Endothelial cell of umbilical vein (primary cell): Measurements from ENCODE around the gene GTF3C5. TPM values are rescaled to one million over a fixed set of nuclear protein-coding genes. Genes with fewer than 3 reads are reported as not detected.

Source experiments
- BruUV-seq: library from RNA; stranded (reverse); fragments of 400-500 nt; replicated peaks from 2 replicates; lab custom pipeline; 2021; lab: Mats Ljungman, UMichigan
- CTCF ChIA-PET: fragments of 300-600, 350-600 bp; sonication (Branson Sonifier 250); formaldehyde crosslinking; loops from one replicate; lab custom pipeline; 2021; ENCODE audit warnings: antibody characterized with exemption, inconsistent platforms; lab: Charles Lee
- POLR2A ChIA-PET: fragments of 300-600, 350-600 bp; sonication (Branson Sonifier 250); formaldehyde crosslinking; loops from one replicate; lab custom pipeline; 2021; ENCODE audit warnings: antibody characterized with exemption, inconsistent platforms; lab: Charles Lee
- DNase-seq: peaks from one replicate; pipeline ENCODE4 v3.0.0-alpha.2; 2011; ENCODE audit warnings: low read depth, low spot score
- FAIRE-seq: peaks from 2 replicates; lab custom pipeline; 2011; peaks lifted over from hg19 to GRCh38; lab: Jason Lieb, UNC
- H2AFZ ChIP-seq: 2 replicates; pipeline ENCODE4 v1.6.0; 2012; ENCODE audit warnings: low read depth, low read length, control low read depth, inconsistent platforms
- H3K27ac ChIP-seq: 2 replicates; pipeline ENCODE4 v1.5.1; 2011; ENCODE audit warnings: low read depth, mild to moderate bottlenecking, control low read depth, low read length, moderate library complexity; ENCODE audit not compliant: insufficient read depth
- H3K27me3 ChIP-seq, 2 experiments: 2 replicates each; pipeline versions ENCODE4 v1.6.0 to v1.6.1; 2011; ENCODE audit warnings: low read length in 2 of 2, mixed read lengths in 1 of 2; ENCODE audit not compliant: control insufficient read depth in 2 of 2, insufficient read depth in 2 of 2
- H3K36me3 ChIP-seq, 2 experiments: 2 replicates in 1 of 2; 3 replicates in 1 of 2; pipeline ENCODE4 v1.5.1; 2011; ENCODE audit warnings: low read length in 2 of 2, mild to moderate bottlenecking in 1 of 2, moderate library complexity in 1 of 2; ENCODE audit not compliant: control insufficient read depth in 2 of 2, insufficient read depth in 2 of 2; ENCODE audit errors: extremely low read depth in 1 of 2
- H3K4me1 ChIP-seq: 3 replicates; pipeline ENCODE4 v1.5.1; 2011; ENCODE audit warnings: mild to moderate bottlenecking, low read length; ENCODE audit not compliant: control insufficient read depth, insufficient read depth; ENCODE audit errors: extremely low read depth
- H3K4me2 ChIP-seq: 2 replicates; pipeline ENCODE4 v1.6.1; 2011; ENCODE audit warnings: low read length, control low read depth, mixed read lengths; ENCODE audit not compliant: insufficient read depth
- H3K4me3 ChIP-seq, 3 experiments: fragments of 200-600 bp in 1 of 3; sonication (generic), shearing (Covaris generic) in 1 of 3; replicated peaks in 1 of 3; 2 replicates each; pipeline ENCODE4 v1.5.1; 2011 to 2016; ENCODE audit warnings: control low read depth in 3 of 3, low read length in 3 of 3, mild to moderate bottlenecking in 2 of 3, inconsistent platforms in 1 of 3, low read depth in 1 of 3, moderate library complexity in 1 of 3; ENCODE audit not compliant: insufficient read depth in 1 of 3
- H3K79me2 ChIP-seq: 2 replicates; pipeline ENCODE4 v1.6.0; 2012; ENCODE audit warnings: low read length, inconsistent platforms; ENCODE audit not compliant: control insufficient read depth, insufficient read depth
- H3K9ac ChIP-seq: replicated peaks from 2 replicates; pipeline ENCODE3; 2011; ENCODE audit warnings: low read length, control low read depth; ENCODE audit not compliant: insufficient read depth; ENCODE audit errors: extremely low read depth
- H3K9me1 ChIP-seq: replicated peaks from 3 replicates; pipeline ENCODE4 v1.6.0; 2011; ENCODE audit warnings: mild to moderate bottlenecking, low read length; ENCODE audit not compliant: control insufficient read depth, insufficient read depth; ENCODE audit errors: extremely low read depth
- H3K9me3 ChIP-seq: replicated peaks from 2 replicates; pipeline ENCODE4 v1.5.1; 2012; ENCODE audit warnings: low read length, inconsistent platforms; ENCODE audit not compliant: control insufficient read depth, insufficient read depth
- H4K20me1 ChIP-seq: replicated peaks from 2 replicates; pipeline ENCODE3; 2011; ENCODE audit warnings: mild to moderate bottlenecking, low read length; ENCODE audit not compliant: control insufficient read depth, insufficient read depth; ENCODE audit errors: extremely low read depth
- EZH2 ChIP-seq: IDR thresholded peaks from 2 replicates; pipeline ENCODE4 v1.6.1; 2012; ENCODE audit warnings: borderline replicate concordance, low read depth, mild to moderate bottlenecking, moderate library complexity, low read length, inconsistent platforms; ENCODE audit not compliant: severe bottlenecking
- FOS ChIP-seq: IDR thresholded peaks from 2 replicates; pipeline ENCODE4 v1.6.1; 2011; ENCODE audit warnings: mild to moderate bottlenecking, low read length, moderate library complexity, borderline replicate concordance; ENCODE audit not compliant: insufficient read depth
- GATA2 ChIP-seq: IDR thresholded peaks from 2 replicates; pipeline ENCODE4 v1.7.0; 2011; ENCODE audit warnings: low read depth, mild to moderate bottlenecking, moderate library complexity, mixed read lengths, low read length; ENCODE audit not compliant: insufficient read length, insufficient read depth
- JUN ChIP-seq: IDR thresholded peaks from 2 replicates; pipeline ENCODE4 v1.6.1; 2011; ENCODE audit warnings: borderline replicate concordance, low read depth; ENCODE audit not compliant: insufficient read length, insufficient read depth
- MYC ChIP-seq: IDR thresholded peaks from one replicate; pipeline ENCODE4 v1.6.1; 2011; ENCODE audit warnings: mild to moderate bottlenecking, low read depth, low read length
- POLR2A ChIP-seq: IDR thresholded peaks from 2 replicates; pipeline ENCODE4 v1.6.1; 2012; ENCODE audit warnings: low read depth, mild to moderate bottlenecking, control low read depth, low read length
- POLR2AphosphoS5 ChIP-seq: IDR thresholded peaks from 2 replicates; pipeline ENCODE4 v1.6.1; 2012; ENCODE audit warnings: low read depth, mild to moderate bottlenecking, control low read depth, low read length, moderate library complexity; ENCODE audit not compliant: insufficient read depth
- dilution Hi-C: fragments of 300-500 bp; cut with MboI; formaldehyde crosslinking; loops from one replicate; pipeline ENCODE4 v1.15.0; 2019; ENCODE audit warnings: low sequenced_read_pairs; ENCODE audit not compliant: extremely low pct_ligation_motif_present
- intact Hi-C: fragments of 100-400 bp; cut with micrococcal nuclease; formaldehyde crosslinking; loops from one replicate; pipeline ENCODE4 v1.10.0; 2022
- polyA plus RNA-seq, 4 experiments: library from polyadenylated mRNA; depleted of rRNA in 3 of 4; stranded (reverse) in 3 of 4; unstranded in 1 of 4; fragments of >200 nt; gene quantifications; 2 replicates each; pipeline versions ENCODE4 v1.2.1 to v1.2.3, GENCODE V29; 2011 to 2012; ENCODE audit warnings: missing spikeins in 1 of 4
- total RNA-seq: library from RNA; stranded (reverse); gene quantifications from 2 replicates; pipeline ENCODE4 v1.2.3, GENCODE V29; 2021
- TF ChIP-seq, protein P1 (sequence below): IDR thresholded peaks from 2 replicates; pipeline ENCODE4 v1.6.1; 2011; ENCODE audit not compliant: insufficient read depth, insufficient read length
- TF ChIP-seq, protein P2 (sequence below), 2 donors: IDR thresholded peaks; 1 replicate in 1 of 2; 2 replicates in 1 of 2; pipeline ENCODE4 v1.5.1; 2011; ENCODE audit warnings: low read length in 2 of 2, mild to moderate bottlenecking in 2 of 2, moderate library complexity in 2 of 2, control low read depth in 1 of 2, inconsistent platforms in 1 of 2, low read depth in 1 of 2; ENCODE audit not compliant: insufficient read depth in 1 of 2; ENCODE audit errors: extremely low read depth in 1 of 2

The GTF3C5 gene
- total and polyA plus RNA-seq, 2 donors (not counting 3 experiments of a cell fraction or from before 2014, with no cell fraction given) = 65.6 to 73.8 TPM

DNA sequence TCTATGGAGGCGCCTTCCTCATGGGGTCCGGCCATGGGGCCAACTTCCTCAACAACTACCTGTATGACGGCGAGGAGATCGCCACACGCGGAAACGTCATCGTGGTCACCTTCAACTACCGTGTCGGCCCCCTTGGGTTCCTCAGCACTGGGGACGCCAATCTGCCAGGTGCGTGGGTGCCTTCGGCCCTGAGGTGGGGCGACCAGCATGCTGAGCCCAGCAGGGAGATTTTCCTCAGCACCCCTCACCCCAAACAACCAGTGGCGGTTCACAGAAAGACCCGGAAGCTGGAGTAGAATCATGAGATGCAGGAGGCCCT, 34.2 kb downstream of the GTF3C5 start:
- ChIA-PET POLR2A (no interaction called here), CTCF (interaction anchor here (1.7 kb wide), 1 partner anchor 9 kb away, joined by 5 read pairs; no protein-coding TSS in a partner anchor)
- Histone ChIP-seq H3K36me3 (no peaks in the 10 kb centered on the region), H3K27me3 (no peaks in the 10 kb centered on the region), H3K4me2 (no peak overlapping the region), H3K27ac (no peak overlapping the region), H3K79me2 (no peaks in the 10 kb centered on the region), H3K4me1 (peaks cover 3% of the 10 kb centered on the region), H3K9me3 (no peaks in the 10 kb centered on the region), H4K20me1 (no peaks in the 10 kb centered on the region), H3K9ac (no peak overlapping the region), H3K4me3 (no peak overlapping the region), H2AFZ (no peak overlapping the region), H3K9me1 (no peaks in the 10 kb centered on the region)
- dilution Hi-C loops (no loop called here), intact Hi-C loops (no loop called here)
- DNase-seq (no peak), FAIRE-seq (no peak)
- no TSS peak for BruUV-seq
- TF ChIP-seq GATA2 = no peak

DNA sequence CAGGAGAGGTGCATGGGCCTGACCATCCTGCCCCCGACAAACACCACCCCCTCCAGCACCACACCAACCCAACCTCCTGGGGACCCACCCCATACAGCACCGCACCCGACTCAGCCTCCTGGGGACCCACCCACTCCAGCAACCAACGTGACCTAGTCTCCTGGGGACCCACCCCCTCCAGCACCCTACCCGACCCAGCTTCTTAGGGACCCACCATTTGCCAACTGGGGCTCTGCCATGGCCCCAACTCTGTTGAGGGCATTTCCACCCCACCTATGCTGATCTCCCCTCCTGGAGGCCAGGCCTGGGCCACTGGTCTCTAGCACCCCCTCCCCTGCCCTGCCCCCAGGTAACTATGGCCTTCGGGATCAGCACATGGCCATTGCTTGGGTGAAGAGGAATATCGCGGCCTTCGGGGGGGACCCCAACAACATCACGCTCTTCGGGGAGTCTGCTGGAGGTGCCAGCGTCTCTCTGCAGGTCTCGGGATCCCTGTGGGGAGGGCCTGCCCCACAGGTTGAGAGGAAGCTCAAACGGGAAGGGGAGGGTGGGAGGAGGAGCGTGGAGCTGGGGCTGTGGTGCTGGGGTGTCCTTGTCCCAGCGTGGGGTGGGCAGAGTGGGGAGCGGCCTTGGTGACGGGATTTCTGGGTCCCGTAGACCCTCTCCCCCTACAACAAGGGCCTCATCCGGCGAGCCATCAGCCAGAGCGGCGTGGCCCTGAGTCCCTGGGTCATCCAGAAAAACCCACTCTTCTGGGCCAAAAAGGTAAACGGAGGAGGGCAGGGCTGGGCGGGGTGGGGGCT, 35.6 kb downstream of the GTF3C5 start:
- Histone ChIP-seq H3K36me3 (no peaks in the 10 kb centered on the region), H3K9me1 (no peaks in the 10 kb centered on the region), H2AFZ (no peak overlapping the region), H4K20me1 (no peaks in the 10 kb centered on the region), H3K79me2 (no peaks in the 10 kb centered on the region), H3K4me1 (no peaks in the 10 kb centered on the region), H3K27me3 (no peaks in the 10 kb centered on the region), H3K9ac (no peak overlapping the region), H3K27ac (no peak overlapping the region), H3K4me2 (no peak overlapping the region), H3K4me3 (no peak overlapping the region), H3K9me3 (no peaks in the 10 kb centered on the region)
- TF ChIP-seq POLR2A (no peak), MYC (no peak), JUN (no peak), EZH2 (no peak), POLR2AphosphoS5 (no peak), FOS (no peak), GATA2 (no peak)
- TF ChIP-seq, protein P1, sequence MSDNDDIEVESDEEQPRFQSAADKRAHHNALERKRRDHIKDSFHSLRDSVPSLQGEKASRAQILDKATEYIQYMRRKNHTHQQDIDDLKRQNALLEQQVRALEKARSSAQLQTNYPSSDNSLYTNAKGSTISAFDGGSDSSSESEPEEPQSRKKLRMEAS = no peak
- TF ChIP-seq, protein P2, sequence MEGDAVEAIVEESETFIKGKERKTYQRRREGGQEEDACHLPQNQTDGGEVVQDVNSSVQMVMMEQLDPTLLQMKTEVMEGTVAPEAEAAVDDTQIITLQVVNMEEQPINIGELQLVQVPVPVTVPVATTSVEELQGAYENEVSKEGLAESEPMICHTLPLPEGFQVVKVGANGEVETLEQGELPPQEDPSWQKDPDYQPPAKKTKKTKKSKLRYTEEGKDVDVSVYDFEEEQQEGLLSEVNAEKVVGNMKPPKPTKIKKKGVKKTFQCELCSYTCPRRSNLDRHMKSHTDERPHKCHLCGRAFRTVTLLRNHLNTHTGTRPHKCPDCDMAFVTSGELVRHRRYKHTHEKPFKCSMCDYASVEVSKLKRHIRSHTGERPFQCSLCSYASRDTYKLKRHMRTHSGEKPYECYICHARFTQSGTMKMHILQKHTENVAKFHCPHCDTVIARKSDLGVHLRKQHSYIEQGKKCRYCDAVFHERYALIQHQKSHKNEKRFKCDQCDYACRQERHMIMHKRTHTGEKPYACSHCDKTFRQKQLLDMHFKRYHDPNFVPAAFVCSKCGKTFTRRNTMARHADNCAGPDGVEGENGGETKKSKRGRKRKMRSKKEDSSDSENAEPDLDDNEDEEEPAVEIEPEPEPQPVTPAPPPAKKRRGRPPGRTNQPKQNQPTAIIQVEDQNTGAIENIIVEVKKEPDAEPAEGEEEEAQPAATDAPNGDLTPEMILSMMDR (IDR thresholded peaks at IDR 0.05; ENCODE audit: extremely low read depth in 1 of 2, insufficient read depth in 1 of 2, low read depth in 1 of 2, low read length in 2 of 2) = no peak
- no TSS peak for BruUV-seq
- intact Hi-C loops = no loop called here
- DNase-seq = no peak
- FAIRE-seq = no peak
- ChIA-PET POLR2A (interaction anchor here (0.7 kb wide), 1 partner anchor 36 kb away, joined by 6 read pairs; the partner anchor contains the start of gene GTF3C5), CTCF (interaction anchor here (2.3 kb wide), 1 partner anchor 78 kb away, joined by 11 read pairs; no protein-coding TSS in a partner anchor)
- dilution Hi-C loops = no loop called here
